Limb (tissue), 2 donors: ENCODE results near the gene SCT.

Experiments used
- DNase-seq, 2 donors: peaks; one replicate each; pipeline ENCODE4 v3.0.0-alpha.2; 2016; ENCODE audit errors: extremely low spot score in 2 of 2

The SCT gene

GRCh38 chr11:623349-623869, 3.6 kb downstream of the SCT start:
- DNase-seq = peak in 1 of 2 donors; percentile 25

- no peak for DNase-seq
Measured at GRCh38 chr11:621838-622237, 5.1 kb downstream of the SCT start.

GRCh38 chr11:620935-621814, 5.8 kb downstream of the SCT start:
- peak in 1 of 2 donors; percentile 28 for DNase-seq

GRCh38 chr11:620201-620600, 6.8 kb downstream of the SCT start:
- DNase-seq = no peak

GRCh38 chr11:619628-620050, 7.3 kb downstream of the SCT start:
- DNase-seq = no peak

- DNase-seq = no peak
Measured at GRCh38 chr11:618856-619627, 7.9 kb downstream of the SCT start.

- no peak for DNase-seq
Measured at GRCh38 chr11:617912-618682, 8.9 kb downstream of the SCT start.

GRCh38 chr11:617199-617911, 9.6 kb downstream of the SCT start:
- no peak for DNase-seq

- DNase-seq = no peak
Measured at GRCh38 chr11:616320-617198, 10.4 kb downstream of the SCT start.

- DNase-seq = peak; percentile 92 to 93
Measured at GRCh38 chr11:615504-616319, 11.3 kb downstream of the SCT start, which contains the start of gene IRF7. IRF7 (minus strand) TSS chr11:615950; CDS start chr11:615364, 586 bp downstream.

- no peak for DNase-seq
Measured at GRCh38 chr11:614623-615503, 12.1 kb downstream of the SCT start.

- no peak for DNase-seq
Measured at GRCh38 chr11:614021-614622, 12.9 kb downstream of the SCT start.

GRCh38 chr11:613369-613968, 13.5 kb downstream of the SCT start:
- DNase-seq = peak in 1 of 2 donors; percentile 68

GRCh38 chr11:612961-613300, 14.1 kb downstream of the SCT start:
- DNase-seq = no peak

- no peak for DNase-seq
Measured at GRCh38 chr11:612201-612960, 14.6 kb downstream of the SCT start.
